A673 (cell line): ENCODE data around the gene HOXA3.

Experiments used
- CTCF ChIP-seq: fragments of 300-800, 200-600 bp; sonication (generic); conservative IDR thresholded peaks from 2 replicates; pipeline ENCODE4 v1.5.1; 2017; ENCODE audit warnings: low read depth, mild to moderate bottlenecking, antibody characterized with exemption, low read length, moderate library complexity, mixed read lengths
- EZH2 ChIP-seq: fragments of 200-600 bp; sonication (generic); IDR thresholded peaks from 2 replicates; pipeline ENCODE4 v1.6.1; 2017; ENCODE audit warnings: borderline replicate concordance, low read depth, mild to moderate bottlenecking, mixed read lengths, antibody characterized with exemption, low read length; ENCODE audit not compliant: poor library complexity, severe bottlenecking

DNA sequence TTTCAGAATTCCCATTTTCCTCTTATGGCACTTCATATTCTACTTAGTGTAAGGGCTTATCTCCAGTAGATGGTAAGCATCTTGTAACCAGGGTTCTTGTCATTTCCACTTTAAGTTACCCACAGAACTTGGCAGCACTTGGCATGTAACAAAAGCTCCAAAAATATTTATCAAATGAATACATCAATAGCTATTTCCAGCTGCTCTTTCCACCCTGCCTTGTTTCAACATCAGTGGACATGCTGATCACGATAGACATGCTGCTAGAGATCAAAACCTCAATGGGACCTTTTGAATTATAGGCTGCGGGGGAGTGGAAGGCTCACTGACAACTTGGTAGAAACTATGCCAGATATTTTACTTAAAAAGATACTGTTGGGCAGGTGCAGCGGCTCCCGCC lies 89.4 kb downstream of the HOXA3 start:
- TF ChIP-seq CTCF (no peak), EZH2 (no peak)
